ENCODE results near the gene EIPR1. TPM values are rescaled to one million over a fixed set of nuclear protein-coding genes. Genes with fewer than 3 reads are reported as not detected.

EIPR1 gene
- total and polyA plus RNA-seq, 2 donors (not counting 1 experiment from before 2014, with no cell fraction given): 22.3 to 23.9 TPM

DNA sequence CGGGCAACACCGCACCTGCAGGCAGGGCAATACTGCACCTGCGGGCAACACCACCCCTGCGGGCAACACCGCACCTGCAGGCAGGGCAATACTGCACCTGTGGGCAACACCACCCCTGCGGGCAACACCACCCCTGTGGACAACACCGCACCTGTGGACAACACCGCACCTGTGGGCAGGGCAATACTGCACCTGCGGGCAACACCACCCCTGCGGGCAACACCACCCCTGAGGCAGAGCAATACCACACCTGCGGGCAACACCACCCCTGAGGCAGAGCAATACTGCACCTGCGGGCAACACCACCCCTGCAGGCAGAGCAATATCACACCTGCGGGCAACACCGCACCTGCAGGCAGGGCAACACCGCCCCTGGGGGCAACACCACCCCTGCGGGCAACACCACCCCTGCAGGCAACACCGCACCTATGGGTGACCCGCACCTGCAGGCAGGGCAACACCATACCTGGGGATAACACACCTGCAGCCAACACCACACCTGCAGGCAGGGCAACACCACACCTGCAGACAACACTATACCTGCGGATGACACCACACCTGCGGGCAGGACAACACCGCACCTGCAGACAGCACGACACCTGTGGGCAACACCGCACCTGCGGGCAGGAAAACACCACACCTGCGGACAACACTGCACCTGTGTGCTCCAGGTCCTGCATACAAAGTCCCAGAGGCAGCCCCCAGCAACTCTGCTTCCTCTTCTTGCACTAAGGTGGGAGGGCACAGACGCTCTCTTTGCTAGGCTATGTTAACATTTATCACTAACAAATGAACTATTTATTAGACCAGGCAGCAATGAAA, 57.7 kb downstream of the EIPR1 start:
- no peaks in the 10 kb centered on the region for H3K9me3 ChIP-seq (ENCODE audit: control insufficient read depth, insufficient read depth, low read depth, low read length)
- no peak for DNase-seq (ENCODE audit: low read depth in 2 of 2)
- H3K4me2 ChIP-seq (ENCODE audit: extremely low read depth, insufficient read depth, low read length): no peak overlapping the region
- no peaks in the 10 kb centered on the region for H3K4me1 ChIP-seq (ENCODE audit: control insufficient read depth, extremely low read depth, insufficient read depth, low read length)
- H4K20me1 ChIP-seq (ENCODE audit: control insufficient read depth, extremely low read depth, insufficient read depth, low read length): no peaks in the 10 kb centered on the region
- no peaks in the 10 kb centered on the region for H3K27me3 ChIP-seq (ENCODE audit: control insufficient read depth, insufficient read depth, low read length)
- no peaks in the 10 kb centered on the region for H3K79me2 ChIP-seq (ENCODE audit: control insufficient read depth, insufficient read depth, low read length)
- H2AFZ ChIP-seq (ENCODE audit: low read length): no peak overlapping the region
- H3K36me3 ChIP-seq (ENCODE audit: control insufficient read depth, insufficient read depth, low read length): no peaks in the 10 kb centered on the region
- TF ChIP-seq, protein P1, sequence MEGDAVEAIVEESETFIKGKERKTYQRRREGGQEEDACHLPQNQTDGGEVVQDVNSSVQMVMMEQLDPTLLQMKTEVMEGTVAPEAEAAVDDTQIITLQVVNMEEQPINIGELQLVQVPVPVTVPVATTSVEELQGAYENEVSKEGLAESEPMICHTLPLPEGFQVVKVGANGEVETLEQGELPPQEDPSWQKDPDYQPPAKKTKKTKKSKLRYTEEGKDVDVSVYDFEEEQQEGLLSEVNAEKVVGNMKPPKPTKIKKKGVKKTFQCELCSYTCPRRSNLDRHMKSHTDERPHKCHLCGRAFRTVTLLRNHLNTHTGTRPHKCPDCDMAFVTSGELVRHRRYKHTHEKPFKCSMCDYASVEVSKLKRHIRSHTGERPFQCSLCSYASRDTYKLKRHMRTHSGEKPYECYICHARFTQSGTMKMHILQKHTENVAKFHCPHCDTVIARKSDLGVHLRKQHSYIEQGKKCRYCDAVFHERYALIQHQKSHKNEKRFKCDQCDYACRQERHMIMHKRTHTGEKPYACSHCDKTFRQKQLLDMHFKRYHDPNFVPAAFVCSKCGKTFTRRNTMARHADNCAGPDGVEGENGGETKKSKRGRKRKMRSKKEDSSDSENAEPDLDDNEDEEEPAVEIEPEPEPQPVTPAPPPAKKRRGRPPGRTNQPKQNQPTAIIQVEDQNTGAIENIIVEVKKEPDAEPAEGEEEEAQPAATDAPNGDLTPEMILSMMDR (conservative IDR thresholded peaks at IDR 0.05 in 1 of 2, IDR thresholded peaks at IDR 0.05 in 1 of 2; ENCODE audit: low read depth in 1 of 2, low read length in 2 of 2): no peak
- TF ChIP-seq EZH2 (IDR thresholded peaks at IDR 0.05; ENCODE audit: low read length, missing control alignments): no peak
- no peak overlapping the region for H3K9ac ChIP-seq (ENCODE audit: insufficient read depth, low read length)
- no peak overlapping the region for H3K4me3 ChIP-seq (replicated peaks in 1 of 4; ENCODE audit: control extremely low read depth in 1 of 4, insufficient read depth in 1 of 4, low read depth in 3 of 4, low read length in 4 of 4)
- H3K27ac ChIP-seq (ENCODE audit: insufficient read depth, low read length): no peak overlapping the region

- Histone ChIP-seq H3K4me1 (ENCODE audit: control insufficient read depth, extremely low read depth, insufficient read depth, low read length) (no peaks in the 10 kb centered on the region), H4K20me1 (ENCODE audit: control insufficient read depth, extremely low read depth, insufficient read depth, low read length) (no peaks in the 10 kb centered on the region), H3K27me3 (ENCODE audit: control insufficient read depth, insufficient read depth, low read length) (no peaks in the 10 kb centered on the region), H3K27ac (ENCODE audit: insufficient read depth, low read length) (no peak overlapping the region), H3K79me2 (ENCODE audit: control insufficient read depth, insufficient read depth, low read length) (no peaks in the 10 kb centered on the region), H3K4me2 (ENCODE audit: extremely low read depth, insufficient read depth, low read length) (no peak overlapping the region), H3K4me3 (replicated peaks in 1 of 4; ENCODE audit: control extremely low read depth in 1 of 4, insufficient read depth in 1 of 4, low read depth in 3 of 4, low read length in 4 of 4) (no peak overlapping the region), H2AFZ (ENCODE audit: low read length) (no peak overlapping the region), H3K9me3 (ENCODE audit: control insufficient read depth, insufficient read depth, low read depth, low read length) (no peaks in the 10 kb centered on the region), H3K9ac (ENCODE audit: insufficient read depth, low read length) (no peak overlapping the region), H3K36me3 (ENCODE audit: control insufficient read depth, insufficient read depth, low read length) (no peaks in the 10 kb centered on the region)
- DNase-seq (ENCODE audit: low read depth in 2 of 2): no peak
- TF ChIP-seq, protein P1 (conservative IDR thresholded peaks at IDR 0.05 in 1 of 2, IDR thresholded peaks at IDR 0.05 in 1 of 2; ENCODE audit: low read depth in 1 of 2, low read length in 2 of 2): no peak
- TF ChIP-seq EZH2 (IDR thresholded peaks at IDR 0.05; ENCODE audit: low read length, missing control alignments): no peak
These were observed 58.5 kb downstream of the EIPR1 start for GRCh38 chr2:3319134-3319533.

GRCh38 chr2:3317871-3318590, 59.6 kb downstream of the EIPR1 start:
- no peak overlapping the region for H3K27ac ChIP-seq (ENCODE audit: insufficient read depth, low read length)
- no peak for DNase-seq (ENCODE audit: low read depth in 2 of 2)
- H4K20me1 ChIP-seq (ENCODE audit: control insufficient read depth, extremely low read depth, insufficient read depth, low read length): no peaks in the 10 kb centered on the region

More at GRCh38 chr2:3317871-3318590, 59.6 kb downstream of the EIPR1 start:
- Histone ChIP-seq H3K9ac (ENCODE audit: insufficient read depth, low read length) (no peak overlapping the region), H3K4me1 (ENCODE audit: control insufficient read depth, extremely low read depth, insufficient read depth, low read length) (no peaks in the 10 kb centered on the region), H3K9me3 (ENCODE audit: control insufficient read depth, insufficient read depth, low read depth, low read length) (no peaks in the 10 kb centered on the region), H3K36me3 (ENCODE audit: control insufficient read depth, insufficient read depth, low read length) (no peaks in the 10 kb centered on the region), H3K4me2 (ENCODE audit: extremely low read depth, insufficient read depth, low read length) (no peak overlapping the region), H3K4me3 (replicated peaks in 1 of 4; ENCODE audit: control extremely low read depth in 1 of 4, insufficient read depth in 1 of 4, low read depth in 3 of 4, low read length in 4 of 4) (no peak overlapping the region), H3K27me3 (ENCODE audit: control insufficient read depth, insufficient read depth, low read length) (no peaks in the 10 kb centered on the region), H3K79me2 (ENCODE audit: control insufficient read depth, insufficient read depth, low read length) (no peaks in the 10 kb centered on the region), H2AFZ (ENCODE audit: low read length) (no peak overlapping the region)
- no peak for TF ChIP-seq EZH2 (IDR thresholded peaks at IDR 0.05; ENCODE audit: low read length, missing control alignments)
- TF ChIP-seq, protein P1 (conservative IDR thresholded peaks at IDR 0.05 in 1 of 2, IDR thresholded peaks at IDR 0.05 in 1 of 2; ENCODE audit: low read depth in 1 of 2, low read length in 2 of 2): no peak
